SU-DHL-6 (cell line): ENCODE results near the gene MTA3.
"Not testable (repeated sequence)": the region's sequence is repeated elsewhere in the genome, so short reads cannot be mapped to it uniquely, and the experiment has no call there.

Source experiments
- H2AFZ ChIP-seq: fragments of 200-600 bp; sonication (generic); 2 replicates; pipeline ENCODE4 v1.6.1; 2014; ENCODE audit warnings: low read depth, mild to moderate bottlenecking, moderate library complexity, mixed read lengths, antibody characterized with exemption, low read length; ENCODE audit not compliant: severe bottlenecking
- H3F3A ChIP-seq: fragments of 200-600 bp; shearing (Covaris generic); 2 replicates; pipeline ENCODE4 v1.6.0; 2016; ENCODE audit warnings: antibody characterized with exemption, mild to moderate bottlenecking; ENCODE audit not compliant: insufficient read depth
- H3K27ac ChIP-seq: fragments of 200-600 bp; sonication (generic); 2 replicates; pipeline ENCODE4 v1.5.1; 2016; ENCODE audit warnings: low read depth, mild to moderate bottlenecking, low read length, moderate library complexity, mixed read lengths
- H3K27me3 ChIP-seq: fragments of 200-600 bp; sonication (generic), shearing (Covaris generic); 2 replicates; pipeline ENCODE4 v1.6.0; 2014; ENCODE audit warnings: mild to moderate bottlenecking, low read length
- H3K36me3 ChIP-seq: fragments of 200-600 bp; sonication (generic); 2 replicates; pipeline ENCODE4 v1.6.1; 2014; ENCODE audit warnings: mild to moderate bottlenecking, low read length, mixed read lengths
- H3K4me2 ChIP-seq: fragments of 300-600, 200-600 bp; shearing (Covaris generic), sonication (generic); 2 replicates; pipeline ENCODE4 v1.6.0; 2014; ENCODE audit warnings: low read length, low read depth, mild to moderate bottlenecking; ENCODE audit not compliant: poor library complexity, severe bottlenecking
- H3K4me3 ChIP-seq: fragments of 200-600 bp; sonication (generic); 2 replicates; pipeline ENCODE4 v1.5.1; 2014; ENCODE audit warnings: antibody characterized with exemption, low read length, mild to moderate bottlenecking, mixed read lengths; ENCODE audit not compliant: insufficient read depth, poor library complexity, severe bottlenecking
- H3K79me2 ChIP-seq: fragments of 200-600 bp; sonication (generic); 2 replicates; pipeline ENCODE4 v1.6.1; 2014; ENCODE audit warnings: mild to moderate bottlenecking, low read length, moderate library complexity; ENCODE audit not compliant: insufficient read depth
- H3K9ac ChIP-seq: fragments of 200-600 bp; sonication (generic); 2 replicates; pipeline ENCODE4 v1.7.0; 2014; ENCODE audit warnings: mild to moderate bottlenecking, low read length
- H3K9me2 ChIP-seq: fragments of 200-600 bp; sonication (generic); replicated peaks from 2 replicates; pipeline ENCODE4 v1.6.1; 2014; ENCODE audit warnings: low read length; ENCODE audit not compliant: insufficient read depth
- H3K9me3 ChIP-seq: fragments of 200-600 bp; sonication (generic); 2 replicates; pipeline ENCODE4 v1.6.1; 2014; ENCODE audit warnings: low read length, mixed read lengths; ENCODE audit not compliant: insufficient read depth
- H4K20me1 ChIP-seq: fragments of 200-600 bp; sonication (generic); 2 replicates; pipeline ENCODE4 v1.6.1; 2014; ENCODE audit warnings: low read depth, mild to moderate bottlenecking, antibody characterized with exemption, low read length, moderate library complexity, mixed read lengths
- CTCF ChIP-seq: fragments of 200-600 bp; sonication (generic); IDR thresholded peaks from one replicate; pipeline ENCODE4 v1.5.1; 2017; ENCODE audit warnings: antibody characterized with exemption, mild to moderate bottlenecking, low read length, moderate library complexity; ENCODE audit not compliant: insufficient read depth, poor library complexity, severe bottlenecking
- EZH2phosphoT487 ChIP-seq: fragments of 200-600 bp; sonication (generic), shearing (Covaris generic); conservative IDR thresholded peaks from 2 replicates; pipeline ENCODE4 v1.6.1; 2018; ENCODE audit warnings: mild to moderate bottlenecking, antibody characterized with exemption, low read length, moderate library complexity, mixed read lengths

The MTA3 gene

DNA sequence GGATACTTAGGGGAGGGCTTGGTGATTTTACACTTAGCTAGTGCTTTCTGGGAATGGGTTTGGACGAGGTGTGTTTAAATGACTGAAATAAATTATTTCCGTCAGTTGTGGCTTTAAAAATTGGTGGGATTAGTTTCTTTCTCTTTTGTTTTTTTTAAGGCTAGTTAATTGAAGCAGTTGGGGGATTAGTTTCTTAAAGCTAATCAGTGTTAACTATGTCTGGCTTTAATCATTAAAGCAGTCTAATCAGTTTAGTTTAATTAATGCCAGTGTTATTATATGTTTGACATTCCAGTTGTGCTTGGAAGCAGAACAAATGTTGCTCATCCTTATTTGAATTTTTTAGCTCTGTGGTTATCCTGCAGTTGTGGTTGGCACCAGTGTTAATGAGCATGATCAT lies 10.2 kb downstream of the MTA3 start:
- Histone ChIP-seq H3K9ac (no peak overlapping the region), H3K4me3 (no peak overlapping the region), H4K20me1 (no peaks in the 10 kb centered on the region), H3F3A (0 out of 2 replicates have a peak, but pooled peaks cover 6% of the 10 kb centered on the region), H3K9me3 (no peaks in the 10 kb centered on the region), H3K27ac (no peak overlapping the region), H2AFZ (no peak overlapping the region), H3K27me3 (no peaks in the 10 kb centered on the region), H3K9me2 (no peaks in the 10 kb centered on the region), H3K79me2 (peaks cover 78% of the 10 kb centered on the region), H3K36me3 (peaks cover 45% of the 10 kb centered on the region), H3K4me2 (no peak overlapping the region)
- TF ChIP-seq EZH2phosphoT487 (no peak), CTCF (no peak)

GRCh38 chr2:42581257-42581656 lies 12.8 kb downstream of the MTA3 start:
- H3K9ac ChIP-seq = no peak overlapping the region
- H3K27me3 ChIP-seq = no peaks in the 10 kb centered on the region
- no peak for TF ChIP-seq CTCF
- TF ChIP-seq EZH2phosphoT487 = no peak
- peaks cover 78% of the 10 kb centered on the region for H3K79me2 ChIP-seq
- H3K9me2 ChIP-seq = no peaks in the 10 kb centered on the region
- no peak overlapping the region for H2AFZ ChIP-seq
- no peaks in the 10 kb centered on the region for H4K20me1 ChIP-seq
- 0 out of 2 replicates have a peak, but pooled peaks cover 6% of the 10 kb centered on the region for H3F3A ChIP-seq
- H3K9me3 ChIP-seq = no peaks in the 10 kb centered on the region
- no peak overlapping the region for H3K4me2 ChIP-seq
- peaks cover 34% of the 10 kb centered on the region for H3K36me3 ChIP-seq
- H3K4me3 ChIP-seq = no peak overlapping the region
- H3K27ac ChIP-seq = no peak overlapping the region

DNA sequence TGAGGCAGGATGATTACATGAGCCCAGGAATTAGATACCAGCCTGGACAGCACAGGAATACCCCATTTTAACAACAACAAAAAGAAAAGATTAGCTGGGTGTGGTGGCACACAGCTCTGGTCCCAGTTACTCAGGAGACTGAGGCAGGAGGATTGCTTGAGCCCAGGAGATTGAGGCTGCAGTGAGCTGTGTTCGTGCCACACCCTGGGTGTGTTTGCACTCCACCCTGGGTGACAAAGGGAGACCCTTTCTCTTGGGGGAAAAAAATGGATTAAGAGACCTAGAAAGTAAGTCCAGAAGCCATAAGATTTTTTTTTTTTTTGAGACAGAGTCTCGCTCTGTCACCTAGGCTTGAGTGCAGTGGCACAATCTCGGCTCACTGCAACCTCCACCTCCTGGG lies 16.2 kb downstream of the MTA3 start:
- H3K4me2 ChIP-seq, H3K9ac ChIP-seq, H2AFZ ChIP-seq, H3K4me3 ChIP-seq, H3K27ac ChIP-seq, H4K20me1 ChIP-seq, H3K9me2 ChIP-seq, H3K27me3 ChIP-seq, H3K9me3 ChIP-seq: not testable (repeated sequence)
- peaks cover 26% of the 10 kb centered on the region; the same call in 1 of the 2 replicates for H3K36me3 ChIP-seq
- H3F3A ChIP-seq = peaks cover 19% of the 10 kb centered on the region
- peaks cover 79% of the 10 kb centered on the region for H3K79me2 ChIP-seq

DNA sequence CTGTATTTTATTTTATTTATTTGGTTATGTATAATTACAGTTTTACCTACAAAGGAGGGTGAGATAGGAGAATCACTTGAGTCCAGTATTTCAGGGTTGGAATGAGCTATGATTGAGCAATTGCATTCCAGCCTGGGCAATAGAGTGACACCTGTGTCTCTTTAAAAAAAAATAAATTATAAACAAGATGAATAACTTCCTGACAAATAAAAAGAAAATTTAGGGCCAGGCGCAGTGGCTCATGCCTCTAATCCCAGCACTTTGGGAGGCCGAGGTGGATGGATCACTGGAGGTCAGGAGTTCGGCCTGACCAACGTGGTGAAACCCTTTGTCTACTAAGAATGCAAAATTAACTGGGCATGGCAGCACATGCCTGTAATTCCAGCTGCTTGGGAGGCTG lies 17.3 kb downstream of the MTA3 start:
- no peak overlapping the region for H3K4me2 ChIP-seq
- no peak overlapping the region for H3K4me3 ChIP-seq
- no peak overlapping the region for H3K27ac ChIP-seq
- H3K27me3 ChIP-seq = no peaks in the 10 kb centered on the region
- no peaks in the 10 kb centered on the region for H4K20me1 ChIP-seq
- H2AFZ ChIP-seq = no peak overlapping the region
- peaks cover 22% of the 10 kb centered on the region; the same call in 1 of the 2 replicates for H3K36me3 ChIP-seq
- H3K9ac ChIP-seq = no peak overlapping the region
- H3F3A ChIP-seq = peaks cover 19% of the 10 kb centered on the region
- no peaks in the 10 kb centered on the region for H3K9me3 ChIP-seq
- H3K9me2 ChIP-seq = no peaks in the 10 kb centered on the region
- peaks cover 84% of the 10 kb centered on the region for H3K79me2 ChIP-seq
- no peak for TF ChIP-seq CTCF
- no peak for TF ChIP-seq EZH2phosphoT487
